ENCODE data around the gene ST6GALNAC4.
A peak's percentile ranks its signal among the peaks of the same experiment; 100 is the strongest.

Gene ST6GALNAC4

DNA sequence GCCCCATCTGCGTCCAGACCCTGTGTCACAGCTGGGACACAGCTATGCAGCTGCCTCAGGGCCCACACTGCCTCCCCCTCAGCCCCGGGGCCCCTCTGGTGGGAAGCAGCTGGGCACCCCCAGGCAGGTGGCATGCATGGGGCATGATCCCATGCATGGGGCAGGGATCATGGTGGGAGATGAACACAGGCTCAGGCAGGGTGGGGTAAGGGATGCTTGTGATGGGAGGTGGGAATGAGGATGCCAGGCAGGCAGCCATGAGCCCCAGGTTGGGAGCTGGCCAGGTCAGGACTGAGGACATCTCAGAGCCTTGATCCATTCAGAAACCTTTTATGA lies 44.3 kb upstream of the ST6GALNAC4 start:
- TF ChIP-seq, protein P1, sequence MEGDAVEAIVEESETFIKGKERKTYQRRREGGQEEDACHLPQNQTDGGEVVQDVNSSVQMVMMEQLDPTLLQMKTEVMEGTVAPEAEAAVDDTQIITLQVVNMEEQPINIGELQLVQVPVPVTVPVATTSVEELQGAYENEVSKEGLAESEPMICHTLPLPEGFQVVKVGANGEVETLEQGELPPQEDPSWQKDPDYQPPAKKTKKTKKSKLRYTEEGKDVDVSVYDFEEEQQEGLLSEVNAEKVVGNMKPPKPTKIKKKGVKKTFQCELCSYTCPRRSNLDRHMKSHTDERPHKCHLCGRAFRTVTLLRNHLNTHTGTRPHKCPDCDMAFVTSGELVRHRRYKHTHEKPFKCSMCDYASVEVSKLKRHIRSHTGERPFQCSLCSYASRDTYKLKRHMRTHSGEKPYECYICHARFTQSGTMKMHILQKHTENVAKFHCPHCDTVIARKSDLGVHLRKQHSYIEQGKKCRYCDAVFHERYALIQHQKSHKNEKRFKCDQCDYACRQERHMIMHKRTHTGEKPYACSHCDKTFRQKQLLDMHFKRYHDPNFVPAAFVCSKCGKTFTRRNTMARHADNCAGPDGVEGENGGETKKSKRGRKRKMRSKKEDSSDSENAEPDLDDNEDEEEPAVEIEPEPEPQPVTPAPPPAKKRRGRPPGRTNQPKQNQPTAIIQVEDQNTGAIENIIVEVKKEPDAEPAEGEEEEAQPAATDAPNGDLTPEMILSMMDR (IDR thresholded peaks at IDR 0.05) = no peak
- TF ChIP-seq ZFX (IDR thresholded peaks at IDR 0.05; ENCODE audit: borderline replicate concordance) = no peak

DNA sequence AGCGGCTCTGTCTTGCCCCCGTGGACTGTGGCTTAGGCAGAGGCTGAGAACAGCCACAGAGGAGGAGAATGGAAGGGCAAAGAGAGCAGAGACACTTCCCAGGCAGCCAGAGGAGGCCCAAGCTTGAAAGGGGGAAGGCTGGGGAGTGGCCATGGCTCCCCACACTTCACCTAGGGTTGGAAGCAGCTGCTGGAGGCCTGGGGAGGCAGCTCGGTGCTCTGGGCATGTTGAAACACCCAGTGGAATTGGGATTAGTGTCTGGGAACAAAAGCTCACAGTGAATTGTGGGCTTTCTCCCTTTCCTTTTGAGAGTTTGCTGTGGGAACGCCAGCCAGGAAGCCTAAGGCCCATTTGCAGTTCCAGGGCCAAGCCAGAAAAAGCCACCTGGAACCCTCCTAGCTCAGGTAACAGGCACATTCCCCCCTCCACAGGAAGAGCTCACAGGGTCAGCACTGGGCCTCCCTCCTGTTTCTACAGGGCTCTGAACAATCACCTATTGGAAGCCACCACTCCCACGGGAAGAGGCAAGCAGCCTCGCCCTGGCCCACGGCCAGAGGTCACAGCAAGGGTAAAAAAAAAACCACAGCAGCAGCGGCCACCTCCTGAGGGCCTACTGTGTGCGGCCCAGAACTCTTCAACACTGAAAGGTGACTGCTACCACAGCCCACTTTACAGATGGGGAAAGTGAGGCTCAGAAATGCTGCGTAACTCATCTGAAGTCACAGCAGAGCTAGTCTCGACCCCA lies 43.7 kb upstream of the ST6GALNAC4 start:
- no peak for TF ChIP-seq ZFX (IDR thresholded peaks at IDR 0.05; ENCODE audit: borderline replicate concordance)
- H3K27ac ChIP-seq = peak overlapping the region; percentile 47

More for the DNA sequence above, 44.3 kb upstream of the ST6GALNAC4 start:
- no peak overlapping the region for H3K27ac ChIP-seq

DNA sequence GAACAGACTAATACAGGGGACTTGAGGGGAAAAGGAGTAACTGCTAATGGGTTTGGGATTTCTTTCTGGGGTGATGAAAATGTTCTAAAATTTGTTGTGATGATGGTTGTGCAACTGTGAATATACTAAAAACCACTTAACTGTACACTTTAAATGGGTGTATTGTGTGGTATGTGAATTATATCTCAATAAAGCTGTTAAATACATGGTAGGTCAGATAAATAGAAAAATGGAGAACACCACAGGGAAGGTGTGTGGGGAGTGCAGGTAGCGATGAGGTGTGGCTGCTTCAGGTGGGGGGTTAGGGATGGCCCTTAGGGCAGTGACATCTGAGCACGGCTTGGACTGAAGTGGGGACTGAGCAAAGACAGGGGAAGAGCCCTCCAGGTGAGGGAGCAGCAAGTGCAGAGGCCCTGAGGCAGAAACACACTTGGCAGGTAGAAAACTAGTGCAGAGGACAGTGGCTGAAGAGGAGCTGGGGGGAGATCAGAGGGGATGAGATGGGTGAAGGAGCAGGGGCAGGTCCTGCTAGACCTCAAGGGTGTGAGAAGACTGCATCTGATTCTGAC lies 43.1 kb upstream of the ST6GALNAC4 start:
- peak overlapping the region; percentile 47 for H3K27ac ChIP-seq
- TF ChIP-seq ZFX (IDR thresholded peaks at IDR 0.05; ENCODE audit: borderline replicate concordance) = no peak
- TF ChIP-seq, protein P1 (IDR thresholded peaks at IDR 0.05) = no peak

DNA sequence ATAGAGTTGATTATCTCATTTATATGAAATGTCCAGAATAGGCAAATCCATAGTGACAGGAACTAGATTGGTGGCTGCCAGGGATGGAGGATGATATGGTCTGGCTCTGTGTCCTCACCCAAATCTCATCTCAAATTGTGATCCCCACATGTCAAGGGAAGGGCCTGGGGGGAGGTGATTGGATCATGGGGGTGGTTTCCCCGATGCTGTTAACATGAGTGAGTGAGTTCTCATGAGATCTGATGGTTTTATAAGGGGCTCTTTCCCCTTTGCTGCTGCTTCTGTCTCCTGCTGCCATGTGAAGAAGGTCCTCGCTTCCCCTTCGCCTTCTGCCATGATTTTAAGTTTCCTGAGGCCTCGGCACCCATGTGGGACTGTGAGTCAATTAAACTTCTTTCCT lies 42.6 kb upstream of the ST6GALNAC4 start:
- TF ChIP-seq, protein P1 (IDR thresholded peaks at IDR 0.05) = no peak
- TF ChIP-seq ZFX (IDR thresholded peaks at IDR 0.05; ENCODE audit: borderline replicate concordance) = no peak
- no peak overlapping the region for H3K27ac ChIP-seq

DNA sequence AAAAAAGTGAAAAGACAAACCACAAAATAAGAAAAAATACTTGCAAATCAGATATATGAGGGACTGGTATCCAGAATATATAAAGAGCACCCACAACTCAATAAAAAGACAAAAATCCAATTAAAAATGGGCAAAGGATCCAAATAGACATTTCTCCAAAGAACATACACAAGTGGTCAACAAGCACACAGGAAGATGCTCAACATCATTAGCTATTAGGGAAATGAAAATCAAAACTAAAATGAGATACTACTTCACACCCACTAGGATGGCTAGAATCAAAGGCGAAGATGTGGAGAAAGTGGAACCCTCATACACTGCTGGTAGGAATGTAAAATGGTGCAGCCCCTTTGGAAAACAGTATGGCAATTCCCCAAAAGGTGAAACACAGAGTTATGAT lies 41.9 kb upstream of the ST6GALNAC4 start:
- TF ChIP-seq, protein P1 (IDR thresholded peaks at IDR 0.05) = no peak
- no peak for TF ChIP-seq ZFX (IDR thresholded peaks at IDR 0.05; ENCODE audit: borderline replicate concordance)
- no peak overlapping the region for H3K27ac ChIP-seq

DNA sequence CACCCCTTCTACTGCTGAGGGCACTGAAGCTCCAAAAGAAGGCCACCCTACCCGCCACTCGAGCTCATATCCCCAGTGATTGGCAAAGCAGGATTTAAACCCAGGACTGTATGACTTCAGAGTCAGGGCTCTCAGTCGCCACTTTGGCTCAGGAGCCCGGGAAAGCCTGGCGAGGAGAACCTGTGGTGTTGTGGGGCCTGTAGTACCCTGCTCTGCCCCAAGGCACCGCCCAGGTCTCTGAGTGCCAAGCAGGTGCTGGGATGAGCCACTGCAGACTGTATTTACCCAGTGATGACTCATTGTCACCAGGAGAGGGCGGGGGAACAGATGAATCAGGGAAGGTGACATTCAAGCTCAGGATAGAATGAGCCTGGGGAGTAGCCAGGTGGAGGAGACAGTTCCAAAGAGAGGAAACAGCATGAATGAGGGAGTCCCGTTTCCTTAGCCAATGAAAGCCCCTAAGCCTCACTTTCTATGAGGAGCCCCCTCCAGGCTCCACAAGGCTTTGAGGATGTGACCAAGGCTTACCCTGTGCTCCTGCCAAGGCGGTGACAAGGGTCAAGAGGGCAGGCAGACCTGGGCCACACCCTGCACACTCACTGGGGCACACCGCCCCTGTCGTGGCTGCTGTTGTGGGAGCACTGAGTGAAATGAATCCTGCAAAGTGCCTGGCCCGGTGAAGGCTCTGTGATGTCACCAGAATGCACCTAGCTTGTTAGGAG lies 38.6 kb upstream of the ST6GALNAC4 start:
- TF ChIP-seq, protein P1 (IDR thresholded peaks at IDR 0.05) = peak; percentile 68
- TF ChIP-seq ZFX (IDR thresholded peaks at IDR 0.05; ENCODE audit: borderline replicate concordance) = no peak
- H3K27ac ChIP-seq = peak overlapping the region; percentile 77

DNA sequence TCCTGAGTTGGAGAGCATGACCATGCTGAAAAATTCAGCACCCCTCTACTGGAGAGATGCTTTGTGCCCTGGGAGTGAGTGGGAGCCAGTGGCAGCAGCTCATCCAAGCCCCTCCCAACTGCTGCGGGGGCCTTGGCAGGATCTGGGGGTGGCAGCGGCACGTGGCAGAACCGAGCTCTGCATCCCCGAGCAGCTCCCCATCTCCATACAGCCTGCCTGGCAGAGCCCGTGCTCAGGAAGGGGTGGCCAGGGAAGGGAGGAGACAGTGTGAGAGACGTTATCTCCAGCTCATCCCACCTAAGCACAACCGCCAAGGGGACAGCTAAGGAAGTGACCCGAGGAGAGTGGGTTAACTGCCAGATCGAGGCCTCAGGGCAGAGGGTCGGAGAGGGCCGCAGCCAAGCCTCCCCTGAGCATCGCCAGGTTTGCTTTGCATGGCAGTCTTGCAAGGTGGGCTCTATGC lies 38.0 kb upstream of the ST6GALNAC4 start:
- TF ChIP-seq, protein P1 (IDR thresholded peaks at IDR 0.05) = no peak
- no peak for TF ChIP-seq ZFX (IDR thresholded peaks at IDR 0.05; ENCODE audit: borderline replicate concordance)
- H3K27ac ChIP-seq = peak overlapping the region; percentile 77
